ENCODE measurements around the gene SCGN.

- no peak for TF ChIP-seq POLR2A (IDR thresholded peaks at IDR 0.05)
- TF ChIP-seq, protein P1, sequence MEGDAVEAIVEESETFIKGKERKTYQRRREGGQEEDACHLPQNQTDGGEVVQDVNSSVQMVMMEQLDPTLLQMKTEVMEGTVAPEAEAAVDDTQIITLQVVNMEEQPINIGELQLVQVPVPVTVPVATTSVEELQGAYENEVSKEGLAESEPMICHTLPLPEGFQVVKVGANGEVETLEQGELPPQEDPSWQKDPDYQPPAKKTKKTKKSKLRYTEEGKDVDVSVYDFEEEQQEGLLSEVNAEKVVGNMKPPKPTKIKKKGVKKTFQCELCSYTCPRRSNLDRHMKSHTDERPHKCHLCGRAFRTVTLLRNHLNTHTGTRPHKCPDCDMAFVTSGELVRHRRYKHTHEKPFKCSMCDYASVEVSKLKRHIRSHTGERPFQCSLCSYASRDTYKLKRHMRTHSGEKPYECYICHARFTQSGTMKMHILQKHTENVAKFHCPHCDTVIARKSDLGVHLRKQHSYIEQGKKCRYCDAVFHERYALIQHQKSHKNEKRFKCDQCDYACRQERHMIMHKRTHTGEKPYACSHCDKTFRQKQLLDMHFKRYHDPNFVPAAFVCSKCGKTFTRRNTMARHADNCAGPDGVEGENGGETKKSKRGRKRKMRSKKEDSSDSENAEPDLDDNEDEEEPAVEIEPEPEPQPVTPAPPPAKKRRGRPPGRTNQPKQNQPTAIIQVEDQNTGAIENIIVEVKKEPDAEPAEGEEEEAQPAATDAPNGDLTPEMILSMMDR (IDR thresholded peaks at IDR 0.05): no peak
- TF ChIP-seq EP300 (IDR thresholded peaks at IDR 0.05; ENCODE audit: low read depth): no peak
These were observed 32.5 kb downstream of the SCGN start for GRCh38 chr6:25684565-25684964.

All from transverse colon (tissue), 3 donors.